Neutrophil (primary cell): ENCODE results near the gene CACNA2D3.

ENCODE experiments used
- H3K27ac ChIP-seq: fragments of 200-600 bp; sonication (generic); 2 replicates; pipeline ENCODE4 v1.5.1; 2016; ENCODE audit warnings: mild to moderate bottlenecking, moderate library complexity
- H3K27me3 ChIP-seq: fragments of 200-600 bp; sonication (generic); 2 replicates; pipeline ENCODE4 v1.6.0; 2016; ENCODE audit warnings: mild to moderate bottlenecking
- H3K36me3 ChIP-seq: fragments of 200-600 bp; sonication (generic); 2 replicates; pipeline ENCODE4 v1.5.1; 2017
- H3K4me1 ChIP-seq, 2 experiments: fragments of 200-600 bp in 1 of 2; sonication (generic) in 1 of 2; 1 replicate in 1 of 2; 2 replicates in 1 of 2; pipeline versions ENCODE4 v1.5.1 to v1.6.1; 2013 to 2016; ENCODE audit warnings: low read depth in 1 of 2, low read length in 1 of 2, mild to moderate bottlenecking in 1 of 2, moderate library complexity in 1 of 2; ENCODE audit not compliant: control insufficient read depth in 1 of 2, insufficient read depth in 1 of 2
- H3K4me3 ChIP-seq, 2 experiments: fragments of 200-600 bp in 1 of 2; sonication (generic) in 1 of 2; 1 replicate in 1 of 2; 2 replicates in 1 of 2; pipeline ENCODE4 v1.5.1; 2013 to 2016; ENCODE audit warnings: low read depth in 1 of 2, low read length in 1 of 2, mild to moderate bottlenecking in 1 of 2, moderate library complexity in 1 of 2
- H3K9me3 ChIP-seq: fragments of 200-600 bp; sonication (generic); 2 replicates; pipeline ENCODE4 v1.5.1; 2016
- TF ChIP-seq, protein P1 (sequence below): fragments of 200-600 bp; sonication (generic); IDR thresholded peaks from 2 replicates; pipeline ENCODE4 v1.5.1; 2016; ENCODE audit warnings: antibody characterized with exemption

CACNA2D3 gene

DNA sequence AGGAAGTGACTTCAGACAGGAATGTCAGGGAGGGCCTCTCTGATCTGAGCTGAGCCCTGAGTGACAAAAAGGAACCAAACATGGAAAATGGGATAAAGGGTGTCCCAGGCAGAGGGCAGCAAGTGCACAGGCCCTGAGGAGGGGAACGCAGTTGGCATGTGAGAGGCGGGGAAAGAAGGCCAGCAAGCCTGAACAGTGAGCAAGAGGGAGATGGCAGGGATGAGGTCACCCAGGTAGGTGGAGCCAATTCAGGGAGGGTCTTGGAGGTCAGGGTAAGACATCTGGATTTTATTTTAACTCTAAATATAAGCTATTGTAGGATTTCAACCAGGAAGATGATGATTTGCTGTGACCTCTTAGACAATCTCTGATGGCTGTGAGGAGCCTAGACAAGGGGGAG, 637.8 kb downstream of the CACNA2D3 start:
- TF ChIP-seq, protein P1, sequence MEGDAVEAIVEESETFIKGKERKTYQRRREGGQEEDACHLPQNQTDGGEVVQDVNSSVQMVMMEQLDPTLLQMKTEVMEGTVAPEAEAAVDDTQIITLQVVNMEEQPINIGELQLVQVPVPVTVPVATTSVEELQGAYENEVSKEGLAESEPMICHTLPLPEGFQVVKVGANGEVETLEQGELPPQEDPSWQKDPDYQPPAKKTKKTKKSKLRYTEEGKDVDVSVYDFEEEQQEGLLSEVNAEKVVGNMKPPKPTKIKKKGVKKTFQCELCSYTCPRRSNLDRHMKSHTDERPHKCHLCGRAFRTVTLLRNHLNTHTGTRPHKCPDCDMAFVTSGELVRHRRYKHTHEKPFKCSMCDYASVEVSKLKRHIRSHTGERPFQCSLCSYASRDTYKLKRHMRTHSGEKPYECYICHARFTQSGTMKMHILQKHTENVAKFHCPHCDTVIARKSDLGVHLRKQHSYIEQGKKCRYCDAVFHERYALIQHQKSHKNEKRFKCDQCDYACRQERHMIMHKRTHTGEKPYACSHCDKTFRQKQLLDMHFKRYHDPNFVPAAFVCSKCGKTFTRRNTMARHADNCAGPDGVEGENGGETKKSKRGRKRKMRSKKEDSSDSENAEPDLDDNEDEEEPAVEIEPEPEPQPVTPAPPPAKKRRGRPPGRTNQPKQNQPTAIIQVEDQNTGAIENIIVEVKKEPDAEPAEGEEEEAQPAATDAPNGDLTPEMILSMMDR, result no peak
- Histone ChIP-seq H3K27ac (no peak overlapping the region), H3K27me3 (no peaks in the 10 kb centered on the region), H3K9me3 (no peaks in the 10 kb centered on the region), H3K36me3 (no peaks in the 10 kb centered on the region), H3K4me1 (no peaks in the 10 kb centered on the region), H3K4me3 (no peak overlapping the region)

DNA sequence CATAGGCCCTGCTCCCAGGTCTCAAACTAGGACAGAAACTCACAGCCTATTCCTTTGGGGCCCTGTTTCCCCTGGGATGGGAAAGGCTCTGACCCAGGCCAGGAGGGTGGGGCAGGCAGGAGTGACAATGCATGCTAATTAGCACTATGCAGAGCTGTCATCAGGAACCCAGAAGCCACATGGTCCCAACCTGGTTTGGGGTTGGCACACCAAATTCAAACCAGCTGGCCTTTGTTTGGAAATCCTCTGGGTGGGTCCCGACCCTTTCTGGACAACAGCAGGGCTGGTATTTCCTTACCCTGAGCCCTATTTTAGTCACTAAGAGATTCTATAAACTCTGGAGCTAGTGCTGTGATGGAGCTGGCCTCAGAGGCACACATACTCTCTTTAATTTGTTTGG, 639.3 kb downstream of the CACNA2D3 start:
- no peaks in the 10 kb centered on the region for H3K36me3 ChIP-seq
- H3K27ac ChIP-seq, result no peak overlapping the region
- no peaks in the 10 kb centered on the region for H3K9me3 ChIP-seq
- no peaks in the 10 kb centered on the region for H3K4me1 ChIP-seq
- TF ChIP-seq, protein P1, result no peak
- no peaks in the 10 kb centered on the region for H3K27me3 ChIP-seq
- H3K4me3 ChIP-seq, result no peak overlapping the region

DNA sequence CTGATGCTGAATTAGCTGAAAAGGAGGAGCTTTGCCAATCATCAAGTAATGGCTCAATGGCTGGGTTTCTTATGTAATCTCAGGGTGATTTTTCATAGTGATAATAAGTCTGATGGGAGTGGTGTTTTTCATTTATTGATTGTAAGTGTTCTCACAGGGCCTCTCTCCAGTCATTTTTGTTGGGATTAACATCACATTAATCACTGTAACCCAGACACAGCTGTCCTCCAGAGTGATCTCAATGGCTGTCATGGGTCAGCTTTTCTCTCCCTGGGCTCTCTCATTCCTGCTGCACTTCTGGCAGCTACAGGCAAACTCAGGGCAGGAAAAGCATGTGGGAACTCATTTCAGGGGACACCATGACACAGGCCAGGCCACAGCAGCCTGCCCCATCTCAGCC, 642.6 kb downstream of the CACNA2D3 start:
- Histone ChIP-seq H3K4me1 (no peaks in the 10 kb centered on the region), H3K27me3 (no peaks in the 10 kb centered on the region), H3K27ac (no peak overlapping the region), H3K36me3 (no peaks in the 10 kb centered on the region), H3K9me3 (no peaks in the 10 kb centered on the region), H3K4me3 (no peak overlapping the region)
- TF ChIP-seq, protein P1, result no peak

DNA sequence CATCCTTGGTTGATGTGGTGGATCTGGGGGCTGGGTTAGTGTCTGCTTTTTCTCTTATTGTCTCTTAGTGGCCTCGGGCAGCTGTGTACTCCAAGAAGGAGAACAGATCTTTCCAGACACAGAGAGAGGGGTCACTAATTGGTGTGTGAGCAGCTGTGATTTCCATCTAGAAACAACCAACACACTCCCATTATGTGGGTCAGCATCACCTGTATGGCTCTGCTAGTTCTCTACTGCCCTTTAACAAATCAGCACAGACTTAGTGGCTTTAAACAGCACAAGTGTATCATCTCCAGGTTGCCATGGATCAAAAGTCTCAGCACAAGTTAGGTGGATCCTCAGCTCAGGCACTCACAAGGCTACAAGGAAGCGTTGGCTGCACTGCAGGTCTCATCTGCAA, 648.7 kb downstream of the CACNA2D3 start:
- Histone ChIP-seq H3K36me3 (no peaks in the 10 kb centered on the region), H3K9me3 (no peaks in the 10 kb centered on the region), H3K4me1 (no peaks in the 10 kb centered on the region), H3K27ac (no peak overlapping the region), H3K4me3 (no peak overlapping the region), H3K27me3 (no peaks in the 10 kb centered on the region)
- TF ChIP-seq, protein P1, result no peak

DNA sequence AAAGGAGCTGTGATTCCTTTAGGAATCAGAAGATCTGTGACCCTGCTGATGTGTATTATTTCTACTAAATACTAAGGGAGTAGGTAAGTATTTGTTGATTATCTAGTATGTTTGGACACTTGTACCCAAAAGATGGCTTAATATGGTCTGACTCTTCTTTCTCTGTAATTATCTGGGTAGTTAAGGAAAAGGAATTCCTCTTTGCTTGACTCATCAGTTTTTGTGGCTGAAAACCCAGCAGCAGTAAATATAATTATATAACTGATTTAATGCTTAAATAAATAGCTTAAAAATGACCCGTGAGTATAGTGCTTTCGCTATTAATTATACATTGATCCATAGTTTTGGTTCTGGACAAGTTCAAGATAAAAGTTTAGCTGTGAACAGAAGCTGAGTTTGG, 649.7 kb downstream of the CACNA2D3 start:
- TF ChIP-seq, protein P1, result no peak
- no peaks in the 10 kb centered on the region for H3K9me3 ChIP-seq
- no peak overlapping the region for H3K27ac ChIP-seq
- H3K27me3 ChIP-seq, result no peaks in the 10 kb centered on the region
- no peaks in the 10 kb centered on the region for H3K4me1 ChIP-seq
- no peak overlapping the region for H3K4me3 ChIP-seq
- no peaks in the 10 kb centered on the region for H3K36me3 ChIP-seq

DNA sequence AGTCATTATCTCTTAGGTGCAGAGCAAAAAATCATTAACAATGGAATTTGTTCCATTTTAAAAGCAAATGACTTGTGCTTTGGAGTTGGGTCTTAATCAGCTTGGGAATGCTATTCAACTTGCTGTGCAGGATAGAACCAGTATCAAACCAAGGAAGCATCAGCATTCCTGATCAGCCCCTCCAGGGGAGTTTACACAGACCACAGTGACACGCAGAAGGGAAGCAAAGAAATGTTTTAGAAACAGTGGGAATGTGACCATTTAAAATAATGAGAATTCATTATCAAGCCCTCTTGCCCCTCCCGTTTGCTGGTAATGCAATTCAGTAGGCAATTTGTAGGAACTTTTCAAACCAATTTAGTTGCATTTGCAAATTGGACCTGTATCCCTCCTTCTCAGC, 650.4 kb downstream of the CACNA2D3 start:
- Histone ChIP-seq H3K27me3 (no peaks in the 10 kb centered on the region), H3K4me3 (no peak overlapping the region), H3K9me3 (no peaks in the 10 kb centered on the region), H3K36me3 (no peaks in the 10 kb centered on the region), H3K4me1 (no peaks in the 10 kb centered on the region), H3K27ac (no peak overlapping the region)
- TF ChIP-seq, protein P1, result no peak
